ENCODE results near the gene NRAS.

DNA sequence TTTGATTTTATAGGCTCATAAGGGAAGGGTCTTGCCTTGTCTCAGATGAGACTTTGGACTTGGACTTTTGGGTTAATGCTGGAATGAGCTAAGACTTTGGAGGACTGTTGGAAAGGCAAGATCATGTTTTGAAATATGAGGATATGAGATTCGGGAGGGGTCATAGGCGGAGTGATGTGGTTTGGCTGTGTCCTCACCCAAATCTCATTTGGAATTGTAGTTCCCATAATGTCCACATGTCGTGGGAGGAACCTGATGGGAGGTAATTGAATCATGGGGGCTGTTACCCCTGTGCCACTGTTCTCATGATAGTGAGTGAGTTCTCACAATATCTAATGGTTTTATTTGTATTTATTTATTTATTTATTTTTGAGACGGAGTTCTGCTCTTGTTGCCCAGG is 48.1 kb upstream of the NRAS start:
- TF ChIP-seq, protein P1, sequence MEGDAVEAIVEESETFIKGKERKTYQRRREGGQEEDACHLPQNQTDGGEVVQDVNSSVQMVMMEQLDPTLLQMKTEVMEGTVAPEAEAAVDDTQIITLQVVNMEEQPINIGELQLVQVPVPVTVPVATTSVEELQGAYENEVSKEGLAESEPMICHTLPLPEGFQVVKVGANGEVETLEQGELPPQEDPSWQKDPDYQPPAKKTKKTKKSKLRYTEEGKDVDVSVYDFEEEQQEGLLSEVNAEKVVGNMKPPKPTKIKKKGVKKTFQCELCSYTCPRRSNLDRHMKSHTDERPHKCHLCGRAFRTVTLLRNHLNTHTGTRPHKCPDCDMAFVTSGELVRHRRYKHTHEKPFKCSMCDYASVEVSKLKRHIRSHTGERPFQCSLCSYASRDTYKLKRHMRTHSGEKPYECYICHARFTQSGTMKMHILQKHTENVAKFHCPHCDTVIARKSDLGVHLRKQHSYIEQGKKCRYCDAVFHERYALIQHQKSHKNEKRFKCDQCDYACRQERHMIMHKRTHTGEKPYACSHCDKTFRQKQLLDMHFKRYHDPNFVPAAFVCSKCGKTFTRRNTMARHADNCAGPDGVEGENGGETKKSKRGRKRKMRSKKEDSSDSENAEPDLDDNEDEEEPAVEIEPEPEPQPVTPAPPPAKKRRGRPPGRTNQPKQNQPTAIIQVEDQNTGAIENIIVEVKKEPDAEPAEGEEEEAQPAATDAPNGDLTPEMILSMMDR (IDR thresholded peaks at IDR 0.05), result no peak
- TF ChIP-seq IRF2 (CRISPR knock-in tag; IDR thresholded peaks at IDR 0.05; ENCODE audit: borderline replicate concordance, low read depth) (no peak), SMAD4 (CRISPR knock-in tag; IDR thresholded peaks at IDR 0.05) (no peak), ATF1 (CRISPR knock-in tag; IDR thresholded peaks at IDR 0.05) (no peak), ELF4 (CRISPR knock-in tag; IDR thresholded peaks at IDR 0.05; ENCODE audit: low read depth) (no peak), NR2C2 (CRISPR knock-in tag; IDR thresholded peaks at IDR 0.05) (no peak), ZNF263 (CRISPR knock-in tag; IDR thresholded peaks at IDR 0.05; ENCODE audit: low read depth) (no peak), FOXJ3 (CRISPR knock-in tag; IDR thresholded peaks at IDR 0.05; ENCODE audit: borderline replicate concordance) (no peak), ESRRA (CRISPR knock-in tag; IDR thresholded peaks at IDR 0.05; ENCODE audit: borderline replicate concordance) (no peak), ZNF121 (CRISPR knock-in tag; IDR thresholded peaks at IDR 0.05) (no peak)
- TF ChIP-seq, protein P2, sequence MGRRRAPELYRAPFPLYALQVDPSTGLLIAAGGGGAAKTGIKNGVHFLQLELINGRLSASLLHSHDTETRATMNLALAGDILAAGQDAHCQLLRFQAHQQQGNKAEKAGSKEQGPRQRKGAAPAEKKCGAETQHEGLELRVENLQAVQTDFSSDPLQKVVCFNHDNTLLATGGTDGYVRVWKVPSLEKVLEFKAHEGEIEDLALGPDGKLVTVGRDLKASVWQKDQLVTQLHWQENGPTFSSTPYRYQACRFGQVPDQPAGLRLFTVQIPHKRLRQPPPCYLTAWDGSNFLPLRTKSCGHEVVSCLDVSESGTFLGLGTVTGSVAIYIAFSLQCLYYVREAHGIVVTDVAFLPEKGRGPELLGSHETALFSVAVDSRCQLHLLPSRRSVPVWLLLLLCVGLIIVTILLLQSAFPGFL (CRISPR knock-in tag; IDR thresholded peaks at IDR 0.05; ENCODE audit: borderline replicate concordance), result no peak
- TF ChIP-seq, protein P3, sequence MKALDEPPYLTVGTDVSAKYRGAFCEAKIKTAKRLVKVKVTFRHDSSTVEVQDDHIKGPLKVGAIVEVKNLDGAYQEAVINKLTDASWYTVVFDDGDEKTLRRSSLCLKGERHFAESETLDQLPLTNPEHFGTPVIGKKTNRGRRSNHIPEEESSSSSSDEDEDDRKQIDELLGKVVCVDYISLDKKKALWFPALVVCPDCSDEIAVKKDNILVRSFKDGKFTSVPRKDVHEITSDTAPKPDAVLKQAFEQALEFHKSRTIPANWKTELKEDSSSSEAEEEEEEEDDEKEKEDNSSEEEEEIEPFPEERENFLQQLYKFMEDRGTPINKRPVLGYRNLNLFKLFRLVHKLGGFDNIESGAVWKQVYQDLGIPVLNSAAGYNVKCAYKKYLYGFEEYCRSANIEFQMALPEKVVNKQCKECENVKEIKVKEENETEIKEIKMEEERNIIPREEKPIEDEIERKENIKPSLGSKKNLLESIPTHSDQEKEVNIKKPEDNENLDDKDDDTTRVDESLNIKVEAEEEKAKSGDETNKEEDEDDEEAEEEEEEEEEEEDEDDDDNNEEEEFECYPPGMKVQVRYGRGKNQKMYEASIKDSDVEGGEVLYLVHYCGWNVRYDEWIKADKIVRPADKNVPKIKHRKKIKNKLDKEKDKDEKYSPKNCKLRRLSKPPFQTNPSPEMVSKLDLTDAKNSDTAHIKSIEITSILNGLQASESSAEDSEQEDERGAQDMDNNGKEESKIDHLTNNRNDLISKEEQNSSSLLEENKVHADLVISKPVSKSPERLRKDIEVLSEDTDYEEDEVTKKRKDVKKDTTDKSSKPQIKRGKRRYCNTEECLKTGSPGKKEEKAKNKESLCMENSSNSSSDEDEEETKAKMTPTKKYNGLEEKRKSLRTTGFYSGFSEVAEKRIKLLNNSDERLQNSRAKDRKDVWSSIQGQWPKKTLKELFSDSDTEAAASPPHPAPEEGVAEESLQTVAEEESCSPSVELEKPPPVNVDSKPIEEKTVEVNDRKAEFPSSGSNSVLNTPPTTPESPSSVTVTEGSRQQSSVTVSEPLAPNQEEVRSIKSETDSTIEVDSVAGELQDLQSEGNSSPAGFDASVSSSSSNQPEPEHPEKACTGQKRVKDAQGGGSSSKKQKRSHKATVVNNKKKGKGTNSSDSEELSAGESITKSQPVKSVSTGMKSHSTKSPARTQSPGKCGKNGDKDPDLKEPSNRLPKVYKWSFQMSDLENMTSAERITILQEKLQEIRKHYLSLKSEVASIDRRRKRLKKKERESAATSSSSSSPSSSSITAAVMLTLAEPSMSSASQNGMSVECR (CRISPR knock-in tag; IDR thresholded peaks at IDR 0.05; ENCODE audit: borderline replicate concordance), result no peak
- TF ChIP-seq, protein P4, sequence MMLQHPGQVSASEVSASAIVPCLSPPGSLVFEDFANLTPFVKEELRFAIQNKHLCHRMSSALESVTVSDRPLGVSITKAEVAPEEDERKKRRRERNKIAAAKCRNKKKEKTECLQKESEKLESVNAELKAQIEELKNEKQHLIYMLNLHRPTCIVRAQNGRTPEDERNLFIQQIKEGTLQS (CRISPR knock-in tag; conservative IDR thresholded peaks at IDR 0.05), result no peak
